ENCODE results near the gene ITGA1.

Gene ITGA1

GRCh38 chr5:52746539-52746938 is 41.2 kb upstream of the ITGA1 start:
- CTCF ChIA-PET = no interaction called here
- TF ChIP-seq, protein P1, sequence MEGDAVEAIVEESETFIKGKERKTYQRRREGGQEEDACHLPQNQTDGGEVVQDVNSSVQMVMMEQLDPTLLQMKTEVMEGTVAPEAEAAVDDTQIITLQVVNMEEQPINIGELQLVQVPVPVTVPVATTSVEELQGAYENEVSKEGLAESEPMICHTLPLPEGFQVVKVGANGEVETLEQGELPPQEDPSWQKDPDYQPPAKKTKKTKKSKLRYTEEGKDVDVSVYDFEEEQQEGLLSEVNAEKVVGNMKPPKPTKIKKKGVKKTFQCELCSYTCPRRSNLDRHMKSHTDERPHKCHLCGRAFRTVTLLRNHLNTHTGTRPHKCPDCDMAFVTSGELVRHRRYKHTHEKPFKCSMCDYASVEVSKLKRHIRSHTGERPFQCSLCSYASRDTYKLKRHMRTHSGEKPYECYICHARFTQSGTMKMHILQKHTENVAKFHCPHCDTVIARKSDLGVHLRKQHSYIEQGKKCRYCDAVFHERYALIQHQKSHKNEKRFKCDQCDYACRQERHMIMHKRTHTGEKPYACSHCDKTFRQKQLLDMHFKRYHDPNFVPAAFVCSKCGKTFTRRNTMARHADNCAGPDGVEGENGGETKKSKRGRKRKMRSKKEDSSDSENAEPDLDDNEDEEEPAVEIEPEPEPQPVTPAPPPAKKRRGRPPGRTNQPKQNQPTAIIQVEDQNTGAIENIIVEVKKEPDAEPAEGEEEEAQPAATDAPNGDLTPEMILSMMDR (IDR thresholded peaks at IDR 0.05; ENCODE audit: insufficient read depth, low read length, missing control alignments) = no peak
- POLR2A ChIA-PET = no interaction called here
- DNase-seq (ENCODE audit: low read depth, low spot score) = peak; percentile 61
- no peak overlapping the region for H3K4me3 ChIP-seq (ENCODE audit: low read depth, low read length)

- DNase-seq (ENCODE audit: low read depth, low spot score) = no peak
- no peak overlapping the region for H3K4me3 ChIP-seq (ENCODE audit: low read depth, low read length)
- ChIA-PET POLR2A (no interaction called here), CTCF (no interaction called here)
- TF ChIP-seq, protein P1 (IDR thresholded peaks at IDR 0.05; ENCODE audit: insufficient read depth, low read length, missing control alignments) = no peak
These were observed 39.1 kb upstream of the ITGA1 start for GRCh38 chr5:52748590-52748989.

DNA sequence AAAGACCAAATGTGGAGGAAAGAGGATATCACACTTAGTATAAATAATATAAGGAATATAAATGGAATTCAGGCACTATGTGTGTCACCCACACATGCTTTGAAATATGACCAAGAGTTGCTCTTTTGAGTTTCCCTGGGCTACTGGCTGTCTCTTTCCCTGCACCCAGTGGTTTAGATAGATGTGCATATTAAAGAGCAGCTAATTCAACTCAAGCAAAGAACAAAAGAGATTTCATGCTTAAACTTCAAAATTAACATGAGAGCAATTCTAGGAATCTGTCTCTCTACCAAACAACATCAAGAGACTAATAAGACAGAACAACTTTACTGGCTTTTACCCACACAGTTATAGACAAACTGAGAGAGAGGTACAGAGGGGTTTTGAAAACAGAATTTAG is 38.0 kb upstream of the ITGA1 start:
- no peak overlapping the region for H3K4me3 ChIP-seq (ENCODE audit: low read depth, low read length)
- no peak for DNase-seq (ENCODE audit: low read depth, low spot score)
- ChIA-PET POLR2A (no interaction called here), CTCF (no interaction called here)
- TF ChIP-seq, protein P1 (IDR thresholded peaks at IDR 0.05; ENCODE audit: insufficient read depth, low read length, missing control alignments) = no peak

- ChIA-PET CTCF (no interaction called here), POLR2A (no interaction called here)
- TF ChIP-seq, protein P1 (IDR thresholded peaks at IDR 0.05; ENCODE audit: insufficient read depth, low read length, missing control alignments) = no peak
- no peak overlapping the region for H3K4me3 ChIP-seq (ENCODE audit: low read depth, low read length)
- no peak for DNase-seq (ENCODE audit: low read depth, low spot score)
These were observed 36.6 kb upstream of the ITGA1 start for GRCh38 chr5:52751137-52751536.

DNA sequence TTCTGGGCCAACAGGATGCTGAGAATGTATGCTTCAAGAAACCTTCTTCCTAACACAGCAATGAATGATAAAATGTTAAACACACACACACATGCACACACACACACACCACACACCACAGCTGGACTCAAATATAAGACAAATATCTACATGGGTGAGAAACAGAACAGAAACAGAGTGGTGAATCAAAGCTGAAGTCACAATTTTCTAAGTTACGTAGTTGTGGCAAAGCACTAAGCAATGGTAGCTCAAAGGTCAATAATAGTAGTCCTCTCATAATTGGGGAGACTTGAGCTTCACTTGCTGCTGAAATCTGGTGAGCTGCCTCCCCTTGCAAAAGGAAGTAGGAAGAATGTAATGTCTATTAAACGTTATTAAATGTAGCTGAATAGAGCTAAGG is 33.7 kb upstream of the ITGA1 start:
- TF ChIP-seq, protein P1 (IDR thresholded peaks at IDR 0.05; ENCODE audit: insufficient read depth, low read length, missing control alignments) = no peak
- H3K4me3 ChIP-seq (ENCODE audit: low read depth, low read length) = no peak overlapping the region
- no peak for DNase-seq (ENCODE audit: low read depth, low spot score)
- CTCF ChIA-PET = no interaction called here
- POLR2A ChIA-PET = no interaction called here

- TF ChIP-seq, protein P1 (IDR thresholded peaks at IDR 0.05; ENCODE audit: insufficient read depth, low read length, missing control alignments) = no peak
- CTCF ChIA-PET = interaction anchor here (1.4 kb wide), 1 partner anchor 9 kb away, joined by 6 read pairs; no protein-coding TSS in a partner anchor
- H3K4me3 ChIP-seq (ENCODE audit: low read depth, low read length) = no peak overlapping the region
- no peak for DNase-seq (ENCODE audit: low read depth, low spot score)
- POLR2A ChIA-PET = no interaction called here
These were observed 30.2 kb upstream of the ITGA1 start for GRCh38 chr5:52757527-52757926.
